Measurements from ENCODE around the gene ZNF622. TPM values are rescaled to one million over a fixed set of nuclear protein-coding genes. Genes with fewer than 3 reads are reported as not detected.

ZNF622 gene
- total and polyA plus RNA-seq, 7 donors = 22.8 to 40.8 (median 27.8) TPM

GRCh38 chr5:16456103-16456832 lies 9.3 kb downstream of the ZNF622 start:
- TF ChIP-seq EP300 (IDR thresholded peaks at IDR 0.05) (no peak), CTCF (IDR thresholded peaks at IDR 0.05) (peak in 3 of 4 experiments; percentile 26 to 60 (median 37))
- 37 to 49% methylated on average over 4 of the region's 4 CpGs for WGBS, 2 donors
- Histone ChIP-seq H3K27me3 (no peaks in the 10 kb centered on the region), H3K4me1 (peaks cover 0 to 22% (median 7%) of the 10 kb centered on the region in 4 donors), H3K9me3 (no peaks in the 10 kb centered on the region), H3K4me3 (no peak overlapping the region), H3K36me3 (peaks cover 9 to 79% (median 26%) of the 10 kb centered on the region in 4 donors), H3K27ac (peak overlapping the region in 1 of 4 donors; percentile 38)
- intact Hi-C loops (cut with DNase I) = loop anchor here (5.0 to 10.0 kb wide), 2 partner anchors 294 to 1351 kb away; no protein-coding TSS in a partner anchor
- DNase-seq = no peak

GRCh38 chr5:16455668-16456067 lies 9.9 kb downstream of the ZNF622 start:
- peaks cover 10 to 79% (median 26%) of the 10 kb centered on the region in 4 donors for H3K36me3 ChIP-seq
- H3K27ac ChIP-seq = peak overlapping the region in 1 of 4 donors; percentile 38
- intact Hi-C loops (cut with DNase I) = loop anchor here (5.0 to 10.0 kb wide), 2 partner anchors 293 to 1351 kb away; no protein-coding TSS in a partner anchor
- H3K9me3 ChIP-seq = no peaks in the 10 kb centered on the region
- H3K4me3 ChIP-seq = no peak overlapping the region
- no peaks in the 10 kb centered on the region for H3K27me3 ChIP-seq
- peaks cover 0 to 20% (median 1%) of the 10 kb centered on the region in 4 donors for H3K4me1 ChIP-seq
- WGBS, 2 donors = 82 to 86% methylated on average over 5 of the region's 5 CpGs
- DNase-seq = no peak
- TF ChIP-seq POLR2A (IDR thresholded peaks at IDR 0.05) (no peak), EP300 (IDR thresholded peaks at IDR 0.05) (no peak), POLR2AphosphoS5 (IDR thresholded peaks at IDR 0.05) (no peak), CTCF (IDR thresholded peaks at IDR 0.05) (no peak)

- TF ChIP-seq POLR2A (IDR thresholded peaks at IDR 0.05) (no peak), POLR2AphosphoS5 (IDR thresholded peaks at IDR 0.05) (no peak), CTCF (IDR thresholded peaks at IDR 0.05) (no peak), EP300 (IDR thresholded peaks at IDR 0.05) (no peak)
- no peak for DNase-seq
- Histone ChIP-seq H3K36me3 (peaks cover 10 to 79% (median 32%) of the 10 kb centered on the region in 4 donors), H3K27me3 (no peaks in the 10 kb centered on the region), H3K4me1 (peaks cover 0 to 14% (median 0%) of the 10 kb centered on the region in 4 donors), H3K4me3 (no peak overlapping the region), H3K9me3 (no peaks in the 10 kb centered on the region), H3K27ac (no peak overlapping the region)
- intact Hi-C loops (cut with DNase I) = loop anchor here (5.0 to 10.0 kb wide), 2 partner anchors 292 to 1350 kb away; no protein-coding TSS in a partner anchor
- WGBS, 2 donors = 89 to 97% methylated on average over 4 of the region's 4 CpGs
Observed at GRCh38 chr5:16454686-16455085, 10.9 kb downstream of the ZNF622 start.

GRCh38 chr5:16453609-16454008 lies 12.0 kb downstream of the ZNF622 start:
- intact Hi-C loops (cut with DNase I) = loop anchor here (10.0 kb wide), 1 partner anchor 1349 kb away; no protein-coding TSS in a partner anchor
- H3K4me3 ChIP-seq = no peak overlapping the region
- DNase-seq = no peak

More at GRCh38 chr5:16453609-16454008, 12.0 kb downstream of the ZNF622 start:
- peaks cover 0 to 9% (median 0%) of the 10 kb centered on the region in 4 donors for H3K4me1 ChIP-seq
- no peak overlapping the region for H3K27ac ChIP-seq
- H3K9me3 ChIP-seq = no peaks in the 10 kb centered on the region
- H3K27me3 ChIP-seq = no peaks in the 10 kb centered on the region
- no peak for TF ChIP-seq POLR2AphosphoS5 (IDR thresholded peaks at IDR 0.05)
- no peak for TF ChIP-seq EP300 (IDR thresholded peaks at IDR 0.05)
- TF ChIP-seq CTCF (IDR thresholded peaks at IDR 0.05) = no peak
- no peak for TF ChIP-seq POLR2A (IDR thresholded peaks at IDR 0.05)
- H3K36me3 ChIP-seq = peaks cover 10 to 78% (median 39%) of the 10 kb centered on the region in 4 donors

Measured in sigmoid colon (tissue), 7 donors.